Measurements from ENCODE around the gene STAM.

DNA sequence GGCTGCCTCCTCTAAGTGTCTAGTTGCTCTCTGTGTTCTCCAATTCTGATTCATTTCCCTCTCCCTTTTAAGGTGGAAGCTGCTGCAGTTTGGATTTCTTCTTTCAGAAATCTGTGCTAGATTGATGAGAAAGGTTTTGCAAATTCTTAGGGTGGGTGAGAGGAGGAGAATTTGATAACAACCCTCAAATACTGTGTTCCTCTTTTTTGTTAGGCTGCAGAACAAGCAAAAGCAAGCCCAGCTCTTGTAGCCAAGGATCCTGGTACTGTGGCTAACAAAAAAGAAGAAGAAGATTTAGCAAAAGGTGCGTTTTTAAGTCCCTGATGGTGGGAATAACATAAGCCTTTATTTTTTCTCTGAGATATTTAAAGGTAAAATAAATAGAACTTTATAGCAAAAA is 49.1 kb downstream of the STAM start:
- TF ChIP-seq, protein P1, sequence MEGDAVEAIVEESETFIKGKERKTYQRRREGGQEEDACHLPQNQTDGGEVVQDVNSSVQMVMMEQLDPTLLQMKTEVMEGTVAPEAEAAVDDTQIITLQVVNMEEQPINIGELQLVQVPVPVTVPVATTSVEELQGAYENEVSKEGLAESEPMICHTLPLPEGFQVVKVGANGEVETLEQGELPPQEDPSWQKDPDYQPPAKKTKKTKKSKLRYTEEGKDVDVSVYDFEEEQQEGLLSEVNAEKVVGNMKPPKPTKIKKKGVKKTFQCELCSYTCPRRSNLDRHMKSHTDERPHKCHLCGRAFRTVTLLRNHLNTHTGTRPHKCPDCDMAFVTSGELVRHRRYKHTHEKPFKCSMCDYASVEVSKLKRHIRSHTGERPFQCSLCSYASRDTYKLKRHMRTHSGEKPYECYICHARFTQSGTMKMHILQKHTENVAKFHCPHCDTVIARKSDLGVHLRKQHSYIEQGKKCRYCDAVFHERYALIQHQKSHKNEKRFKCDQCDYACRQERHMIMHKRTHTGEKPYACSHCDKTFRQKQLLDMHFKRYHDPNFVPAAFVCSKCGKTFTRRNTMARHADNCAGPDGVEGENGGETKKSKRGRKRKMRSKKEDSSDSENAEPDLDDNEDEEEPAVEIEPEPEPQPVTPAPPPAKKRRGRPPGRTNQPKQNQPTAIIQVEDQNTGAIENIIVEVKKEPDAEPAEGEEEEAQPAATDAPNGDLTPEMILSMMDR (IDR thresholded peaks at IDR 0.05): no peak
- TF ChIP-seq POLR2AphosphoS5 (IDR thresholded peaks at IDR 0.05) (no peak), POLR2A (IDR thresholded peaks at IDR 0.05) (no peak)
